Stimulated activated naive CD4-positive, alpha-beta T cell treated with Interleukin-2 at 50 U/mL for 16 hours (primary cell): Measurements from ENCODE around the gene SULT1A2.
"Not testable (repeated sequence)": the region's sequence is repeated elsewhere in the genome, so short reads cannot be mapped to it uniquely, and the experiment has no call there.

Experiments used
- DNase-seq: peaks from one replicate; lab custom pipeline; 2025; lab: John Stamatoyannopoulos, UW

Gene SULT1A2

GRCh38 chr16:28609631-28610594 is 13.1 kb upstream of the SULT1A2 start, which contains the start of gene SULT1A1:
TSS of gene SULT1A1 (minus strand) at chr16:28610044. CDS start at chr16:28608855, 1,189 bp downstream.
- no peak for DNase-seq

- not testable (repeated sequence) for DNase-seq
Measured at GRCh38 chr16:28608867-28609596, 12.2 kb upstream of the SULT1A2 start.

GRCh38 chr16:28608496-28608808 is 11.6 kb upstream of the SULT1A2 start:
- not testable (repeated sequence) for DNase-seq

GRCh38 chr16:28607681-28608495 is 11.0 kb upstream of the SULT1A2 start:
- not testable (repeated sequence) for DNase-seq

GRCh38 chr16:28607116-28607623 is 10.3 kb upstream of the SULT1A2 start:
- no peak for DNase-seq

- DNase-seq: no peak
Measured at GRCh38 chr16:28606291-28607115, 9.7 kb upstream of the SULT1A2 start.

GRCh38 chr16:28604186-28604565 is 7.3 kb upstream of the SULT1A2 start:
- no peak for DNase-seq

- no peak for DNase-seq
Measured at GRCh38 chr16:28603381-28604185, 6.7 kb upstream of the SULT1A2 start.

- DNase-seq: no peak
Measured at GRCh38 chr16:28602529-28602928, 5.7 kb upstream of the SULT1A2 start.

- not testable (repeated sequence) for DNase-seq
Measured at GRCh38 chr16:28602062-28602461, 5.2 kb upstream of the SULT1A2 start.

- DNase-seq: not testable (repeated sequence)
Measured at GRCh38 chr16:28601589-28601988, 4.7 kb upstream of the SULT1A2 start.

- DNase-seq: not testable (repeated sequence)
Measured at GRCh38 chr16:28600965-28601364, 4.1 kb upstream of the SULT1A2 start.

- not testable (repeated sequence) for DNase-seq
Measured at GRCh38 chr16:28599377-28600285, 2.8 kb upstream of the SULT1A2 start.

- no peak for DNase-seq
Measured at GRCh38 chr16:28597692-28598261, 927 bp upstream of the SULT1A2 start.

- no peak for DNase-seq
Measured at GRCh38 chr16:28596115-28596630, 677 bp downstream of the SULT1A2 start.

GRCh38 chr16:28595451-28595850 is 1.4 kb downstream of the SULT1A2 start:
- DNase-seq: not testable (repeated sequence)

GRCh38 chr16:28592979-28593553 is 3.8 kb downstream of the SULT1A2 start:
- DNase-seq: no peak

GRCh38 chr16:28592511-28592910 is 4.3 kb downstream of the SULT1A2 start:
- DNase-seq: no peak
